NOMO-1 treated with dmso at 0.1 percent for 144 hours (cell line): ENCODE results near the gene NUDT8.
A peak's percentile ranks its signal among the peaks of the same experiment; 100 is the strongest.
"Not testable (repeated sequence)": the region's sequence is repeated elsewhere in the genome, so short reads cannot be mapped to it uniquely, and the experiment has no call there.

Experiments used
- DNase-seq: peaks from one replicate; lab custom pipeline; 2025; ENCODE audit not compliant: unreplicated experiment; lab: John Stamatoyannopoulos, UW

The NUDT8 gene

DNA sequence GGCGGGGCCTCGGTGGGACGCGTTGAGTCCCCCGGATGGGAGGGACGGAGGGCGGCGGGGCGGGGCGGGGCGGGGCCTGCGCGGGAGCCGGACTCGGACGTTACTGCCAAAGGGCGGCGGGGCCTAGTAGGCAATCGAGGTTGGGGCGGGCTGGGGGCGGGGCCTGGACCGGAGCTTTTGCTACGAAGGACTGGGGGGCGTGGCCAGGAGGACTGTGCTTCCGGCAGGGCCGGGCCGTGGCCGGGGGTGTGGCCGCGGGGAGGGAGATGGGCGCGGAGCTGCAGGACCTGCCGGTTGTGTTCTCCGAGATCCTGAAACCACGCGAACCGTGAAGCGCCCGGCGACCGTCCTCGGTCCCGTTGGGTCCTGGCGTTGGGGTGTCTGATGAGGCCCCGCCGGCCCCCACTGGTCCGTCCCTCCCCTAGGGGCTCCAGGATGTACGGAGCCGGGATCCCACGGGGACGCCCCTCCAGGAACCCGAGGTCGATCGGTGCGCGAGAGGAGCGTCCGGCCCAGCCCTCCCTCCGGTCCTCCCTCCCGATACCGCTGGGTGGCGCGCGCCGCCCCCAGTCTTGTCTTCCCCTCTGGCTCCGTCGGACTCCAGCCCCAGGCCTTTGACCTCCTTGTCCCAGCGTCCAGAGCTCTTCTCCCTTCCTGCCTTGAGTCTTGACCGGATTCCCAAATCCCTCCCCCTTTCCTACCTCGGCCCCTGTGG is 648 bp upstream of the NUDT8 start:
- DNase-seq, result peak; percentile 97

DNA sequence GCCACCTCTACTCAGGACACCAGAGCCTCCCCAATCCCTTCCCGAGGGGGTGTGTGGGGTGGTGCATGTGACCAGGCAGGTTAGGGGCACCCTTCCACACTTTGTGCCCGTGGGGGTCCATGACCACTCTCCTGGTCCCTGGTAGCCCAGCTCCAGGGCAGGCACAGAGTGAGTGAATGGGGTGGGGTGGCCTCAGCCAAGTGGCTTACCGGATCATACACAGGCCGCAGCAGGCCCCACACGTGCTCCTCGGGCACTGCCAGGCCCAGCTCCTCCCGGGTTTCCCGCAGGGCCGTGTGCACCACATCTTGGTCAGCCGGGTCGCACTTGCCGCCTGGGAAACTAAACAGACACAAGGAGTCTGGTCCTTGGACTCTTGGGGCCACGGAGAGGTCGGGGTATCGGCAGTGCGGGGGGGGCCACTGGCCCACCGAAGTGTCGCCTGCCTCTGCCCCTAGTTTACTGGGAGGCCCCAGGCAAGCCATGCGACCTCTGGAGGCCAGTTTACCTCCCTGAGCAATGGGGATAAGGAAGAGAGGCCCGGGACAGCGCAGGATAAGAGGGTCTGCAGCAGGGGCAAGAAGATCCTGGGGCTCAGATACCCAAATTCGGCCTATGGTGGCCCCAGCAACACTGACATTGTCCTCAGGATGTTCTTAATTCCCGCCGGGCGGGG is 889 bp downstream of the NUDT8 start:
- no peak for DNase-seq

DNA sequence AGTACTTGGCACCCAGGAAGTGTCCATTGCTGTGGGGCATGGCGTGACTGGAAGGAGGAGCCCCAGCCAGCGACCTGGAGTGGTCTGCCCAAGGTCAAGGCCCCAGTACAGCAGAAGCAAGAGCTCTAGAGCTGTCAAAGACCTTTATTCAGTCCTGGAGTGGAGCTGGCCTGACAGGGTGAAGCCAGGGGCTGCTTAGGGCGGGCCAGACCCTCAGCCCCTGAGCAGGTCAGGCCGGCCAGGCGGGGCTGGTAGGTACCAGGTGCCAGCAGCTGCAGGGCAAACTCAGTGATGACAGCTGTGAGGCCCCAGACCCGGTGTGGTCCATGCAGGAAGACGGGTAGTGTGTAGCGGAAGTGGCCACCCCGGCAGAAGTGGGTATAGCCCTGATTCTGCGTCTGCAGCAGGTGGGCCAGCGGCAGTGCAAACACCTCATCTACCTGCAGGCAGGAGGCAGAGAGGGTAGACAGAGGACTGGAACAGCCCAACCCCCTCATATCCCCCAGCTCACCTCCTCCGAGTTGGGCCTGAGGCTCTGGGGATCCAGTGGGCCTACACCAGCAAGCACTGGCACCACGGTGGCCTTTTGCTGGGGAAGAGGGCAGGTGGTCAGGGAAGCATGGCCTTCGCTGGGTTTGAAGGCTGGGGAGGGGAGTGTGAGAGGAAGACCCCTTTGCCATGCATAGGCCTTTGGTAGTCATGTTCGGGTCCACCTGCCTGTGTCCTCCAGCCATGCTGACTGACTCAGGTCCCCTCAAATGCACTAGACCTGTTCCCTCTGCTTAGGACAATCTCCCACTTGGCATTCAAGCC is 1.7 kb downstream of the NUDT8 start:
- DNase-seq, result no peak

DNA sequence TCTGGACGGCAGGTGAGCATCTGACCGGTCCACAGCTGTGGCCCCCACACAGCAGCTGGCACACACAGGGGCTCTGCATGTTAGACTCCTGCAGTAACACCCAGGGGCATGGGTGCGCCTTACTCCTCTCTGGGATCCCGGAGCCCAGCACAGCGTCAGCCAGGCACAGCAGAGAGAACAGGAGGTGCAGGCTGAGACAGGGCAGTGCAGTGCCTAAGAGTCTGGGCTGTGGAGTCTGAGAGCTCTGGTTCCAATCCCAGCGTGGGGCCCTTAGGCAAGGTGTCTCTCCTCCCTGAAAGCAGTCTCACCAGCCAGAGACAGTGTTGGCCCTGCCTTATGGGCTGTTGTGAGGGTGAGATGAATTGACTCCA is 2.3 kb downstream of the NUDT8 start:
- DNase-seq, result no peak

DNA sequence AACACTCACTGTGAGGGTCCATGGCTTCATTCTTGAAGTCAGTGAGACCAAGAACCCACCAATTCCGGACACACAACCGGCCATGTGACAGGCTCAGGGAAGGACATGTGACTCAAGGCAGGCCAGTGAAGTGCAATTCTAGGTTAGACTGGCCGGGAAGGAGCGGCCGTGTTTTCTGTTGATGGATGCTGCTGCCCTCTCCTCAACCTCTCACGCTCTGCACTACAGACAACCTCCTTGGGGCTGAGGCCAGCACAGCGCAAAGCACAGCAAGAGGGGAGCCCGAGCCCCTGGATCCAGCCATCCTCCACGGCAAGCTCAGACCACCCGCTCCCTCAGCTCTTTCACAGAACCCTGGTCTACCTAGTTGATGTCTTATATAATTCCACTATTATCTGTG is 2.8 kb downstream of the NUDT8 start:
- no peak for DNase-seq

DNA sequence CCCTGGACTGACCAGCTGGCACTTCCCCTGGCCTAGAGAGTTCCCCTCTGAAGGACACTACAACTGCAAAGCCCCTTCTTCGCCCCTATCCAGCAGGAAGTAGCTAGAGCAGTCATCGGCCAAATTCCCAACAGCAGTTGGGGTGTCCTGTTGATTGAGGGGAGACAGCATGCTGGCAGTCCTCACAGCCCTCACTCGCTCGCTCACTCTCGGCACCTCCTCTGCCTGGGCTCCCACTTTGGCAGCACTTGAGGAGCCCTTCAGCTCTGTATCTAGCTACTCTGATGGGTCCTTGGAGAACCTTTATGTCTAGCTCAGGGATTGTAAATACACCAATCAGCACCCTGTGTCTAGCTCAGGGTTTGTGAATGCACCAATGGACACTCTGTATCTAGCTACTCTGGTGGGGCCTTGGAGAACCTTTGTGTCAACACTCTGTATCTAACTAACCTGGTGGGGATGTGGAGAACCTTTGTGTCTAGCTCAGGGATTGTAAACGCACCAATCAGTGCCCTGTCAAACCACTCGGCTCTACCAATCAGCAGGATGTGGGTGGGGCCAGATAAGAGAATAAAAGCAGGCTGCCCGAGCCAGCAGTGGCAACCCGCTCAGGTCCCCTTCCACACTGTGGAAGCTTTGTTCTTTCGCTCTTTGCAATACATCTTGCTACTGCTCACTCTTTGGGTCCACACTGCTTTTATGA is 3.5 kb downstream of the NUDT8 start:
- DNase-seq, result not testable (repeated sequence)

DNA sequence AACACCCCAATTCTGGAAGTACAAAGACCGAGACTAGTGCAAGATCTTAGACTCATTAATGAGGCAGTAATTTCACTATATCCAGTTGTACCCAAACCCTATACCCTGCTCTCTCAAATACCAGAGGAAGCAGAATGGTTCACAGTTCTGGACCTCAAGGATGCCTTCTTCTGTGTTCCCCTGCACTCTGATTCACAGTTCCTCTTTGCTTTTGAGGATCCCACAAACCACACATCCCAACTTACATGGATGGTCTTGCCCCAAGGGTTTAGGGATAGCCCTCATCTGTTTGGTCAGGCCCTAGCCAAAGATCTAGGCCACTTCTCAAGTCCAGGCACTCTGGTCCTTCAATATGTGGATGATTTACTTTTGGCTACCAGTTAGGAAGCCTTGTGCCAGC is 5.9 kb downstream of the NUDT8 start:
- DNase-seq, result not testable (repeated sequence)

DNA sequence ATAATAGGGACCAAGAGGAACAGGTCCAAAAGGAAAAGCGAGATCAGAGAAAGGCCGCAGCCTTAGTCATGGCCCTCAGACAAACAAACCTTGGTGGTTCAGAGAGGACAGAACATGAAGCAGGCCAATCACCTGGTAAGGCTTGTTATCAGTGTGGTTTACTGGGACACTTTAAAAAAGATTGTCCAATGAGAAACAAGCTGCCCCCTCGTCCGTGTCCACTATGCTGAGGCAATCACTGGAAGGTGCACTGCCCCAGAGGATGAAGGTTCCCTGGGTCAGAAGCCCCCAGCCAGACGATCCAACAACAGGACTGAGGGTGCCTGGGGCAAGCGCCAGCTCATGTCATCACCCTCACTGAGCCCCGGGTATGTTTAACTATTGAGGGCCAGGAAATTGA is 6.8 kb downstream of the NUDT8 start:
- not testable (repeated sequence) for DNase-seq

DNA sequence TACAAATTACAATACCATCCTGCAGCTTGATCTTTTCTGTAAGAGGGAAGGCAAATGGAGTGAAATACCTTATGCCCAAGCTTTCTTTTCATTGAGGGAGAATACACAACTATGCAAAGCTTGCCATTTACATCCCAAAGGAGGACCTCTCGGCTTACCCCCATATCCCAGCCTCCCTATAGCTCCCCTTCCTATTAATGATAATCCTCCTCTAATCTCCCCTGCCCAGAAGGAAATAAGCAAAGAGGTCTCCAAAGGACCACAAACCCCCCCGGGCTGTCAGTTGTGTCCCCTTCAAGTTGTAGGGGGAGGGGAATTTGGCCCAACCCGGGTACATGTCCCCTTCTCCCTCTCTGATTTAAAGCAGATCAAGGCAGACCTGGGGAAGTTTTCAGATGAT is 7.8 kb downstream of the NUDT8 start:
- not testable (repeated sequence) for DNase-seq

DNA sequence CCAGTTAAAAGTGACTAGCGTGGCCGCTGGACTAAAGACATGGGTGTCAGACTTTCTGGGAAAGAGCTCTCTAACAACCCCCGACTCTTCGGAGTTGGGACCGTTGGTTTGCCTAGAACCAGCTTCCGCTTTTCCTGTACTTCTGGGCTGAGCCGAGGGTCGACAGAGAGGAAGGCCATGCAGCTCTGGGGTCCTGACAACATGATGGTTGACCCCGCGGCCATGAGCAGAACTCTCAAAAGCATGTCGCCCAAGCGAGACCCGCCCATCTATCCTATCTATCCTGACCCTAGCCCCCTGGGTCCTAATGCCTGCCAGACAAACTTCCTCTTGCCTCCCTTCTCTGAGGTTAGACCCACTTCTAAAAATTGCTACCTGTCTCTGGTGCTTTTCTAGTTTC is 9.1 kb downstream of the NUDT8 start:
- not testable (repeated sequence) for DNase-seq

DNA sequence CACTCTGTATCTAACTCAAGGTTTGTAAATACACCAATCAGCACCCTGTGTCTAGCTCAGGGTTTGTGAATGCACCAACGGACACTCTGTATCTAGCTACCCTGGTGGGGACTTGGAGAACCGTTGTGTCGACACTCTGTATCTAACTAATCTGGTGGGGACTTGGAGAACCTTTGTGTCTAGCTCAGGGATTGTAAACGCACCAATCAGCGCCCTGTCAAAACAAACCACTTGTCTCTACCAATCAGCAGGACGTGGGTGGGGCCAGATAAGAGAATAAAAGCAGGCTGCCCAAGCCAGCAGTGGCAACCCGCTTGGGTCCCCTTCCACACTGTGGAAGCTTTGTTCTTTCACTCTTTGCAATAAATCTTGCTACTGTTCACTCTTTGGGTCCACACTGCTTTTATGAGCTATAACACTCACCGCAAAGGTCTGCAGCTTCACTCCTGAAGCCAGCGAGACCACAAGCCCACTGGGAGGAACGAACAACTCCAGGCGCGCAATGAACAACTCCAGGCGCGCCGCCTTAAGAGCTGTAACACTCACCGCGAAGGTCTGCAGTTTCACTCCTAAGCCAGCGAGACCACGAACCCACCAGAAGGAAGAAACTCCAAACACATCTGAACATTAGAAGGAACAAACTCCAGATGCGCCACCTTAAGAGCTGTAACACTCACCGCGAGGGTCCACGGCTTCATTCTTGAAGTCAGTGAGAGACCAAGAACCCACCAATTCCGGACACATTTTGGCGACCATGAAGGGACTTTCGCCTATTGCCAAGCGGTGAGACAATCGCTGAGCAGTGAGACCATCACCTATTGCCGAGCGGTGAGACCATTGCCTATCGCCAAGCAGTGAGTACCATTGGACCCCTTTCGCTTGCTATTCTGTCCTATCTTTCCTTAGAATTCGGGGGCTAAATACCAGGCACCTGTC is 9.8 kb downstream of the NUDT8 start:
- not testable (repeated sequence) for DNase-seq

GRCh38 chr11:67618901-67619659 is 10.7 kb downstream of the NUDT8 start:
- not testable (repeated sequence) for DNase-seq

DNA sequence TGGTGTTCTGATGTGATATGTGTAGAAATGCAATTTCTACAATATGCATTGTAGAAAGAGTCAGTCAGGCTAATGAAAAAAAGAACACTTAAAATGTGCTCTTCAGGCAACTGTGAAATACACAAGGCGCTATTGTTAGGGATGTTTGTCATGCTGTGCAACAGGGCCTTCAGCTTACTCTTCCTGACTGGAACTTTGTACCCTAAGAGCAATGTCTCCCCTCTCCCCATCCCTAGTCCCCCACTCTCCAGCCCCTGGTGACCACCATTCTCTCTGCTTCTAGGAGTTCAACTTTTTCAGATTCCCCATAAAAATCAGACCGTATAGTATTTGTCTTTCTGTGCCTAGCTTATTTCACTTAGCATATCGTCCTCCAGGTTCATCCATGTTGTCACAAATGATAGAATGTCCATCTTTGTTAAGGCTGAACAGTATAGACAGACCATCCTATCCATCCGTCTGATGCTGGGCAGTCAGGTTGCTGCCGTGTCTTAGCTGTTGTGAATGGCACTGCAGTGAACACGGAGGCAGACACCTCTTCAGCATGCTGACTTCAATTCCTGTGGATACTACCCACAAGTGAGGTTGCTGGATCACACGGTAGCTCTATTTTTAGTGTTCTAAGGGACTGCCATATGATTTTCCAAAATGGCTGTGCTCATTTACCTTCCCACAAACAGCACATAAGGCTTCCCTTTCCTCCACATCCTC is 12.3 kb downstream of the NUDT8 start:
- no peak for DNase-seq

GRCh38 chr11:67616431-67617242 is 13.1 kb downstream of the NUDT8 start:
- no peak for DNase-seq

DNA sequence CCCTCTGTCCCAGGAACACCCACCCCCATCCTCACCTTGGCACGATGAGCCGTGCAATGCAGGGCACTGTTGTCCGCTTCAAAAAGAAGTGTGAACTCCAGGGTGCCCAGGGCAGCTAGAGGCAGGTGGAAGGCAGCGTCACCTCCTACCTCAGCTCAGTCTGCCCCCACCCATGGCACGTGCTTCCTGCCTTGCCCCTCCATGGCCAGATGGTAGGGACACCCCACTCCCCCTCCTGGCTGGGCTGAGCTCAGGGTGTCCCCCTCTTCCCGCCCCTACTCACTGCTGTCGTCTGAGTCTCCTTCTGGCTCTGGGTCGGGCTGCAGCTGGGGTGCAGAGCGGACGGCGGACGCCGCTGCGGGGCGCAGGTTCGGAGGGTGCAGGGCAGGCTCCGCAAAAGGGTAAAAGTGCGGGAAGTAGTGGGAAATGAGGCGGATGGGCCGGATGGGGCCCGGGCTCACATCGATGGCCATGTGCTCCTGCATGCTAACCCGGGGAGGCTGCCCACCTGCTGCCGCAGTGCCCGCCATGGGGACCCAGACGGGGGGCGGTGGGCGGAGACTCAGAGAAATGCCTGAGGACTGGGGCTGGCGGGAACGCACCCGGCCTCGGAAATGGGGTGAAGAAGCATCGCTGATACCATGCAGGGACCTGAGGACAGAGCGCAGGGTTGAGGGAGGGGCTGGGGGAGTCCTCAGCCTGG is 13.9 kb downstream of the NUDT8 start:
- DNase-seq, result no peak

DNA sequence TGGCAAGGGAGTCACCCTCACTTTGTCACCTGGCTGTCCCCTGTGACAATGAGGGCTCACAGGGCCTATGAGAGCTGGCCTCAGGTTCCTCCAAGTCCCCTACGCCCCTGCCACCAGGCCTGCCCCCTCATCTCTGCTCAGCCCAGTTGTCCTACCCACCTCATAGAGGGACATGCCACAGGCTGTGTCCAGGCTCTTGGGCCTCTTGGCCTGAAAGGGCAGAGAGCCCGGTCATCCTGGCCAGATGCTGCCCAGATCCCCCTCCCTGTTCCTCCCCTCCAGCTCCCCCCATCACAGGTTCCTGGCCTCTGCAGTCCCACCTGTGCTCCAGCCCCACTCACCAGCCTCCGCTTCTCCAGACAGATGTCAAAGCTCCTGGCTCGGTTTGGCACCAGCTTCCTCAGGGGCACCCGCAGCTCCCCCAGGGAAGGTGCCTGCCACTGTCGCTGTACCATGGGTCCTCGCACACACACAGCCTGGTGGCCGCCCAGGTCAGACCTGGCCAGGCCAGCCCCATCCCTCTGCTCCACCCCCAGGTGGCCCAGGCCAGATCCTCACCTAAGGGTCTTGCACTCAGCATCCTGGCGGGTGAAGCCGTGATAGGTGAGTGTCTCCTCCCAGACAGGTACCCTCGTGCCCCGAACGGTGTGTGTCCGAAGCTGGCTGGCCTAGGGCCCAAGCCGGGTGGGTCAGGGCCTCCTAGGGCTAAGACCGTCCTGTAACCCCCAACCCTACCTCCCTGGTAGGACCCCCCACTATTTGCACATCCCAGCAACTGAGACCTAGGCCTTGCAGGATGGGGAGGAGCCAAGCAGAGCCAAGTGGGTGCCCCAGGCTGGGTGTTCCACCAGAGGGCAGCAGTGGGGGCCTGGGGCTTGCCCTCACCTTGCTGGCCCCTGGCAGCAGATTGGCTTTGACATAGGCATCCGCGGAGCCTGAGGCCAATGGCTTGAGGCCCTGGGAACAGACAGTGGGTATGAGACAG is 14.7 kb downstream of the NUDT8 start:
- no peak for DNase-seq
